ENCODE data around the gene PAX8.

Gene PAX8

DNA sequence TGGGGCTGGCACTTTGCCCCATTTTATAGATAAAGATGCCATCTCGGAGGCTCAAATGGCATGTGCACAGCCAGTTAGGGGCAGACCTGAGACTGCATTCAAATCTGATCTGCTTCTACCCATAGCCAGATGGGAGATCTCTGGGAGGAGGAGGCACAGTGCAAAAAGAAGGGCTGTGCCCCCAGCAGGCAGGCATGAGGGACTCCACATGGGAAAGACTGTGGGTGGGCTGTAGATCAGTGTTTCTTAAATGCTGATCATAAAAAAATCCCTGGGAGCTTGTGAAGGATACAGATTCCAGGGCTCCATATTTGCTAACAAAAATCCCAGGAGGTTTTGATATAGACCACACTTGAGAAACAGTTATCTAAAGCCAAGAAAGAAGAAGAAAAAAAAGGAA, 15.2 kb downstream of the PAX8 start:
- DNase-seq: no peak

GRCh38 chr2:113260991-113261390, 17.7 kb downstream of the PAX8 start:
- no peak for DNase-seq

DNA sequence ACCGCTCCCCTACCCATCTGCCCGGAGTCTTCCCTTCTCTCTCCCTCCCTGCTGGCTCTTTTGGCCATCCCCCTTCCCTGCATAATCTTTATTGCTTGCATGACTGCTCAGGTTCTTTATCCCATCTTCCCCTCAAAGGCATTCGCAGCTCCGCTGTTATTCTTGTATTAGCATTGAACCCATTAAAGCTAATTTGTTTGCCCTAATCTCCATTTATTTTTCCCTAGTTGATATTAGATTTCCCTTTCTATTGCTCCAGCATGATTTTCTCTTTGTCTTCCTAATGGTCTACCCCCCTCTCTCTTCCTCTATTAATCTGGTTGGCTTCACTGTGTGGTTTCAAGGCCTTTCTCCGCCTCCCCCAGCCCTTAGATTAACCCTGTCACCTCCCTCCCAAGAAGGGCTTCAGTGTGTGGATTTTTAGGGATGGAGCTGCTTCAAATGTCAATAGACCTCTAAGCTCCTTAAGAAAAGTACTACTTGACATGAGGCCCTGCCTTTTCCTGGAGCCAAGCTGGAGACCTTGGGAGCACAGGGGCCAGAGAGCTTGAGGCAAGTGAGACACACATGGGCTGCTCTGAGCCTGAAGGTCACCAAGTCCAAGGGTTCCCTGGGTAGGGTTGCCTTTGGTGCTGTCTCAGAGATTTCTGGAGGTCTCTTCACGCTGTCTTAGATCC, 20.1 kb downstream of the PAX8 start:
- no peak for DNase-seq

DNA sequence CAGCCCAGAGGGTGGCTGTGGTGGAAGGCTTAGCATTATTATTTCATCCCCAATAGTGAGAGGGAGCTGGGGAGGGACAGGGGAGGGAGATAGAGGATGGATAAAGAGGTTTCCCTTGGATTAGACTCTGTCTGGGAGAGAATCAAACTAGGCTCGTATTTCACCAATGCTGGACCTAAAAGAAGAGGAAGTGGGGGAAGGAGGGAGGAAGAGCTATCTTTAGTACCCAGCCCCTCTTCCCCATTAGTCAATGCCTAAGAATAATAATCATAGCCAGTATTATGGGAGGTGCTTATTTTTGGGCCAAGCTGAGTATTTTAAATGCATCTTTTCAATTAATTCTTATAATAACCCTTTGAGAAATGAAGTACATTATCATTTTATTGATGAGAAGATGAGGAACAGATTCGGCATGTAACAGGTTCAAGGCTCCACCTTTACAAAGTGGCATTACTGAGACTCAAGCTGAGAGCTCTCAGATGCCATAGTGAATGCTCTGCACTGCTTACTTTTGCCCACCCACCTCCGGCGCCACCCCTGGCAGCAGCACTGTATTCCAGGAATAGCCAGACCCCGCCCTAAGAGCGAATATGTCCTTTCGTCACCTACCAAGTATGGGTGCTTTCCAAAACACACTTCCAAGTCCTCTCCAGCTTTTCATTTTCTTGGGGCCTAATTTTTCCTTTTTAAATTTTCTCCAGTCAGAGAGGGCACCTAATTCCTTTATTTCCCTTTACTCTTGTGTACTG, 21.0 kb downstream of the PAX8 start:
- no peak for DNase-seq

- no peak for DNase-seq
Measured at GRCh38 chr2:113255140-113256070, 23.3 kb downstream of the PAX8 start.

DNA sequence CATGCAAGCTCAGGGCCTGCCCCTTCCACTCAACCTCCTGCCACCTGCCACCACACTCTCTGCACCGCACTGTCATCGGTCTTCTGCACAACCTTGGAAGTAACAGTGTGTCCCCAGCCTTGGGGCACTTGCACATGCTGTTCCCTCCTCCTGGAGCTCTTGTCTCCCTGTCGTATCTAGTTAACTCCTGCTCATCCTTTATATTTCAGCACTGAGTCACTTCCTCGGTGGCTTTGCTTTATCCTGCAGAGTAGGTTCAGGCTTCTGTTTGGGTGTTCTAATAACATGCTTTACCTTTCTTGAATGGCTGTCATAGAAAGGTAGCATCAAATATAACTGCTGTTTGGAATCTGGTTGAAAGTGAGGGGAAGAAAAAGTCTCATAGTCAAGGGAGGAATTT, 25.3 kb downstream of the PAX8 start:
- DNase-seq: no peak

GRCh38 chr2:113252047-113252590, 26.6 kb downstream of the PAX8 start:
- DNase-seq: no peak

GRCh38 chr2:113251118-113251517, 27.6 kb downstream of the PAX8 start:
- no peak for DNase-seq

DNA sequence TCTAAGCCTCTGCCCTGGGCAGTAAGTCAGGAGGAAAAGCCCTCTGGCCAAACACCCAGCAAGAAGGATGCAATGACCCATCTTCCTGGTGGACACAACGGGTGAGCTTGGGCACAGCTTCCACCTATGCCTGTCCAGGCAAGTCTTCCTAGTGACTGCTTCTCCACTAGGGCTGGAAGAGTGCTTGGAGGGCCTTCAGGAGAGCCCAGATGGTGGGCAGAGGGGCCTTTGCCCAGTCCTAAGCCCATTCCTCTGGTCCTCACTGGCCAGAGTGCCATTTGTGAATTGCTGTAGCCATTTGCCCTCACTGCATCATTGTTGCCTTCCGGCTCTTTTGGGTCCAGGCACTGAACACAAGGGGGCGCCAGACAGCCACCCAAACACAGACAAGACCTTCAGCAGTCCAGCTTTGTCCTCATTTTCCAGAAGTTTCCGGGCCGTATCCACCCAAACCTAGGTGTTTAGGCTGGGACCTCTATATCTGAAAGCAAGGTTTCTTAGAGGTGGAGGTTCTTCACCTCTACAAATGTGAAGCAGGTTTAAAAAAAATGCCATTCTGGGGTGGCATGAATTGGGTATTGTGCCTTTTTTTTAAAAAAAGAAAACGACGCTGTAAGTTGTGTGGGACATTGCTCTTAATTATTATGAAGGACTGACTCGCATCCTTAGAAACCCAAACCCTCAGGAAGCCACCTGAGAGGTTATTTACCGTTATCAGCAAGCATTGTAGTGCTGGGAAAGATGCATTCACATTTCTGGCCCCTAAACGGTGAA, 29.5 kb downstream of the PAX8 start:
- peak; percentile 36 for DNase-seq

GRCh38 chr2:113246606-113247005, 32.1 kb downstream of the PAX8 start:
- DNase-seq: no peak

DNA sequence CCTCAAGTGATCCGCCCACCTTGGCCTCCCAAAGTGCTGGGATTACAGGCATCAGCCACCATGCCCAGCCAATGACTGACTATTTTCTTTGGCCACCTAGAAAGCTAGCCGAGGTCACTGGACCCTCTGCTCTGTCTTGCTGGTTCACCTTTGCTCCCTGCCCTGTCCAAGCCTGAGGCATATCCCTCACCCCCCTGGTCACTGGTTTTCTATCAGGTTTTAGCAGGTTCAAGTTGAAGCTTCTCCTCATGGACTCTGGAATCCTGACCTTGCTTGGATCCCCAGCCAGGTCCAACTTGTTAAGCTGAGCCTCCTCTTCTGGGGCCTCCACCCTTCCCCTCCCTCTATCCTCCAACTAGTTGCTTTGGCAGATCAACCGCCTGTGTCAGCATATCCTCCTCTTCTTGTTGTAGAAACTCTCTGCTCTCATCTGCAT, 33.4 kb downstream of the PAX8 start:
- no peak for DNase-seq

- no peak for DNase-seq
Measured at GRCh38 chr2:113242327-113242726, 36.4 kb downstream of the PAX8 start.

DNA sequence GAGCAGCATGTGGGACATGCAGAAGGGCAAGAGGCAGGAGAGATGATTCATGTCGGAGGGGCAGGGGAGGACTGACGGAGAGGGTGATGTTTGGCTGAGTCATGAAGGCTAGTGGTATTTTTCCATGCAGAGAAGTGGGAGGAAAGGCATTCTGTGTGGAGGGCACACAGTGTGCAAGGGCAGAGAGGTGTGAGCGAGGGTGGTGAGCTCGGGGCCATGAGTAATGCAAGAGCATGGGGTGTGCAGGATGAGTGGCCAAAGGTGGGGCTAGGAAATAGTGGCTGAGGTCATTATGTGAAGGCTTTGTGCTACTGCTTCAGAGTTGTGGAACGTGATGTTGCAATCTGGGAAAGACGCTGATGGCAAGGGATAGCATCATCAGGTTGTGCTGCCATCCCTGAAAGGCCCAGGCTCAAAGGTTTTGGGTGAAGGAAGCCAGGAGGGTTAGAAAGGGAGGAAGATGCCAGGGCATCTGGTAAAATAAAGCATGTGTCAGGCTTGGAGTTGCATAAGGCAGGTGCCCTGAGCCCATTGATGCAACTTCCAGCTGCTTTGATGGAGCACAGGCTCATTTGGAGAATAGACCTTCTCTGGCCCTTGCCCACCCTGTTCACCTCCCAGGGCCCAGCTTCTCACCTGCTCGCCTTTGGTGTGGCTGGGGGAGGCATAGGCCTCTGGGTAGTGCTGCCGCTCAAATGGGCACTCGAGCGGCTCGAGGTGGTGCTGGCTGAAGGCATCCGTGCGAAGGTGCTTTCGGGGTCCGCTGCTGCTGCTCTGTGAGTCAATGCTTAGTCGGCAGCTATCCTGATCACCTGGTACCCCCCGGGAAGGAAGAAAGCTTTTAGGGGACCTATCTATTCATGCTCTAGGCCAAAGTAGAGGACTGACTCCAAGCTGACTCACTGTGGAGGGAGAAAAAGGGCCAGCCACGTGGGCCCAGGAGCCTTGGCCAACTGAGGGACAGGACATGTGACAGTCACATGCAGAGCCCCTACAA, 37.5 kb downstream of the PAX8 start:
- DNase-seq: no peak

- DNase-seq: peak; percentile 73
Measured at GRCh38 chr2:113240150-113240914, 38.4 kb downstream of the PAX8 start.

DNA sequence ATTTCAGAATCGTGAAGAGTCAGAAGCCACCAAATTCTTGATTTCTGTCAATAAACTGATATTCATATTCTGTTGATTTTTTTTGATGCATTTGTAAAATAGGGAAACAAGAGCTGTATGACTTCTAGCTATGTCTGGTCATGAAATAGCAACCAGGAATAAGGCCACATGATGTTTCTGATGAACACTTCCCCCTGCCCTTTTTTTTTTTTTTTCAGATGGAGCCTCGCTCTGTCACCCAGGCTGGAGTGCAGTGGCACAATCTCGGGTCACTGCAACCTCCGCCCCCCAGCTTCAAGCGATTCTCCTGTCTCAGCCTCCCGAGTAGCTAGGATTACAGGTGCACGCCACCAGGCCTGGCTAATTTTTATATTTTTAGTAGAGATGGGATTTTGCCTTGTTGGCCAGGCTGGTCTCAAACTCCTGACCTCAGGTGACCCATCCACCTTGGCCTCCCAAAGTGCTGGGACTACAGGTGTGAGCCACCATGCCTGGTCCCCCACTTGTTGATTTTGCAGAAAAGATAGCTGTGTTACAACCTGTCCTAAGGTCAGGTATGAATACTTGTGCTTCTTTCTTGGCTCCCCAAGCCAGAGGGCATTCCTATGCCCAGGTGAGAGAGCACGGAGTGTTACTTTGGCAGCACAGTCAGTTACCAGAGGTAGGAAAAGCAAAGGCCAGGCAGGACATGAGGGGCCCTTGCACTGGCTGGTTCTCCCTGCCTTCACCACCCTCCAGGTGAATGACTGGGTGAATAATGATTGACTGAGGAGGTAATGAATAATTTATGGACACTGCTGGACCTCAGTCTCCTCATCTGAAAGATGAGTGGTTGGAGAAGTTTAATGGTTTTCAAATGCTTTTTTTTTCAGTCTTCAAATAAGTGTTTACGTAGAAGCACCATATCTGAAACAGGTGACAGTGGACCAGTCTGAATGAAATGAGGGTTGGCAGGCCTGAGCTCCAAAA, 39.6 kb downstream of the PAX8 start:
- no peak for DNase-seq

DNA sequence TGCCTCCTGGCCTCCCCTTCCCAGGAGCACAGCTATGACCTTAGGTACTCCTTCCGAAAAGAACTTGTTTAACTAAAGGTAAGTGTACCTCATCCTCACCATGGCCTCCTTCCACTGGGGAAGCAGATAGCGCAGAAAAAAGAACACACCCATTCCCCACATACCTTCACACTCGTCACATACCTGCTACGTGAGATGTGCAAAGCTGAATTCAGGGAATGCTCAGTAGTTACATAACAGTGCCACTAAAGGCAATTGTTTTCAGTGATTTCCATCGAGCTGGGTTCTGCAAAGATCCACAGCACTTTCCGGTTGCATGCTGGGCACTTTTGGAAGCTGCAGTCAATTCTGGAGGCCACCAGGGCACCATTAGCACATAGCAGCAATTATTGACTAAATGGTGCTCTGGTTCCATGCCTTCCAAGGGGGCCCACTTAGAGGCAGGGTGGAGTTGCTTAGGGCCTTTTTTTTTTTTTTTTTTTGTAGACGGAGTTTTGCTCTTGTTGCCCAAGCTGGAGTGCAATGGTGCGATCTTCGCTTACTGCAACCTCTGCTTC, 41.0 kb downstream of the PAX8 start:
- DNase-seq: no peak

DNA sequence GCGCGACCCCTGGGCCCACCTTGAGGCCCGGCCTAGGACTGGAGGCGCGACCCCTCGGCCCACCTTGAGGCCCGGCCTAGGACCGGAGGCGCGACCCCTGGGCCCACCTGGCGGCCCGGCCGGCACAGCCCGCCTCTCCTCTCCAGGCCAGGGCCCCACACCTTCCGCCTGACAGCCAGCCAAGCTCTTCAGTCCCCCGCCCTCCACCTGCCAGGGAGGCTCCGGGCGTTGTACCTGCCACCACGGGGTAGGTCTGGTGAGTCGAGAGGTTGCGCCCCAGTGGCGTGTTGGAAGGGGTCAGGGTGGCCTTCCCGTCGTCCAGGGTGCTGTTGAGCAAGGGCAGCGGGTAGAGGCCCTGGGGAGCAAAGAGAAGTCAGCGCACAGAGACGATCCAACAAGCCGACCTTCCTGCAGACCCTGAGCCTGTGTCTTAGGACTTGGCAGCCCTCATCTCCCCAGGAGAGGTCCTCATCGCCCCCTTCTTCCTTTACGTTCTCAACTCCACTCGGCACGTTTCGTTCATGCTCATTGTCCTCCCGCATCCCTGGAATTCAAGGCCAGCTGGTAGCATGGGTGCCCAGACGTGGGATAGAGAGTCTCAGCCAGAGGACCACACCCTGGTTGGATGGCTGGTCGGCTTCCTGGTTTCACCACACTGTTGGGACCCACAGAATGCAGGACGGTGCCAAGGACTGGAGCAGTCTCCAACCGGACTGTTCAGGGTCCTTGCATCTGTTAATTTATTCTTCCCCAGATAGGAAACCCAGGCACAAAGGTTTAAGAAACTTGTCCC, 42.2 kb downstream of the PAX8 start:
- DNase-seq: no peak
